Body of pancreas (tissue), 4 donors: Measurements from ENCODE around the gene SRRM4.

Experiments used
- CTCF ChIP-seq, 7 experiments: fragments of 450-650 bp in 4 of 7; fragments of 200-600 bp in 3 of 7; sonication (generic) in 3 of 7; IDR thresholded peaks; one replicate each; pipeline ENCODE4 v1.5.1; 2016 to 2019; ENCODE audit warnings: antibody characterized with exemption in 7 of 7
- POLR2A ChIP-seq, 3 donors: fragments of 450-650 bp; IDR thresholded peaks; one replicate each; pipeline ENCODE4 v1.6.1; 2016; ENCODE audit warnings: antibody characterized with exemption in 3 of 3, mild to moderate bottlenecking in 2 of 3

GRCh38 chr12:119206348-119207062, 225.2 kb downstream of the SRRM4 start:
- TF ChIP-seq POLR2A (IDR thresholded peaks at IDR 0.05) (no peak), CTCF (IDR thresholded peaks at IDR 0.05) (no peak)
